ENCODE measurements around the gene LRRC43. TPM values are rescaled to one million over a fixed set of nuclear protein-coding genes. Genes with fewer than 3 reads are reported as not detected.

The LRRC43 gene, protein sequence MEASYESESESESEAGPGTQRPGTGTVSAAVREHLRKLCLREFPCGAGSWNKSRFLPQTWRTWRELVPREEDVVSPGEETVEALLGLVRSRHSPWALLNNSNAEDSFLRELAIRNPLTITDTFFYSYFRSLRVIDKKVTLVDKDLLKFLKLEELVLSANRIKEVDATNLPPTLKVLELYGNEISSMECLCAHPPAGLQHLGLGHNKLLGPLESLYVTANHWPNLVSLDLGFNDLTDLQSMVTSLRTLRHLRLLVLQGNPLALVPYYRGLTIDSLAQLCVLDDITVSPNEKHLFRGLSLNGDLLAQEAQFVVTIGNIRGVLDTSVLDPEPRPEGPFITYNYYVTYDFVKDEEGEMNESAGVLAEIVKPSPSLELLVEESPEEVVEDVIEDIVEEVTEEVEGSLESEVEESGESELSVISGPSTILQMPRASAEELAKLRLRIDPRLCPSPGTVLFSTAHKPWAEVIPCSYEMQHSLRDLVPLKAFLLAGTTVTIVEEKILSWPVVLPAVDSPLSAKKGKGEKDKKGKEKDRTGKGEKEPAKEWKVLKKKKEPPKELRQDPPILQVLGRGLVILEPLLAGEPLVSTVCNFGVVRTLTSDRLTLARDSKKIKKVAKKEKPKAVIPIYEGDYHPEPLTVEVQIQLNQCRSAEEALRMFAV
- polyA plus RNA-seq (2013) = 0.11 and 0.34 TPM in 2 replicates

DNA sequence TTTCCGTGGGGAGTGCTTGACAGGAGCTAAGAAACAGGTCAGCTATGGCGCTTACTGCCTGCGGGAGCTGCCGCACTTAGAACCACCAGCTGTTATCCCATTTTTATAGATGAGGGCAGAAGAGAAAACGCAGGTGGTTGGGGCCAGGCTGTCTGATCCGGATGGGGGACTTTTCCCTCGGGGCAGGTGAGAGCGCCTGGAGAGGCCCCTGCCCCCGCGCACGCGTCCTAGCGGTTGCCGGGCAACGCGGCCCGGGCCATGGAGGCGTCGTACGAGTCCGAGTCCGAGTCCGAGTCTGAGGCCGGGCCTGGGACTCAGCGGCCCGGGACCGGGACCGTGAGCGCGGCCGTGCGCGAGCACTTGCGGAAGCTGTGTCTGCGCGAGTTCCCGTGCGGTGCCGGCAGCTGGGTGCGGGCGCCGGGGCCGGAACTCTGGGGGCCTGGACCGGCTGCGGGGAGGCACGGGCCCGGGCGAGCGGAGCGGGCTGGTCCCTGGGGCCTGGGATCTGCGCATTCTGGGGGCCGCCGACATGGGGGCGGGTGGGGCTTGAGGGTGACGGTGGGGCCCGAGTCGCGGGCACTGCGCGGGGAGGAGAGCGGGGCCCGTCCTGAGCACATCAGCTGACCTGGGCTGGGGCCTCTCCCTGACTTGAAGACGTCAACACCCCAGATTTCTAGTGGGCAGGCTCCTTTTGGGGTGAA lies at the start of gene LRRC43:
LRRC43 (plus strand) TSS at position 237 of the 701 bp plus-strand sequence; CDS start at position 259, 22 bp downstream.
- Histone ChIP-seq H2BK5ac (ENCODE audit: low read depth, low read length, poor library complexity) (no peak within 1 kb of the TSS), H2BK12ac (ENCODE audit: low read length) (no peak within 1 kb of the TSS), H3K79me2 (ENCODE audit: control insufficient read depth, insufficient read depth, low read length, poor library complexity) (peaks cover 2% of the 10 kb centered on the region), H3K79me1 (ENCODE audit: low read length) (no peaks in the 10 kb centered on the region), H3K4me1 (ENCODE audit: control insufficient read depth in 1 of 2, insufficient read depth in 2 of 2, low read length in 2 of 2) (peaks cover 0 to 3% of the 10 kb centered on the region in 2 experiments), H4K12ac (ENCODE audit: low read depth, low read length) (no peak within 1 kb of the TSS), H3K14ac (ENCODE audit: low read length) (peak within 1 kb of the TSS; percentile 31), H3K23ac (ENCODE audit: low read length) (no peak within 1 kb of the TSS), H3K4me3 (ENCODE audit: low read depth, low read length) (peak within 1 kb of the TSS; percentile 74), H3K27ac (ENCODE audit: low read depth, low read length) (no peak within 1 kb of the TSS), H4K8ac (ENCODE audit: low read depth, low read length) (peak within 1 kb of the TSS; percentile 54), H2AFZ (ENCODE audit: insufficient read depth, low read length, poor library complexity) (peak within 1 kb of the TSS; percentile 83), H3K18ac (ENCODE audit: low read length) (peak within 1 kb of the TSS; percentile 27), H3K9ac (ENCODE audit: low read length) (no peak within 1 kb of the TSS), H2AK5ac (ENCODE audit: low read length) (no peak within 1 kb of the TSS), H3K9me3 (ENCODE audit: insufficient read depth, low read depth, low read length) (no peaks in the 10 kb centered on the region), H4K91ac (ENCODE audit: low read depth, low read length) (no peak within 1 kb of the TSS), H3K4ac (ENCODE audit: low read depth, low read length) (no peak within 1 kb of the TSS), H3K36me3 (ENCODE audit: control insufficient read depth in 1 of 2, insufficient read depth in 2 of 2, low read length in 2 of 2) (no peaks in the 10 kb centered on the region), H3K27me3 (ENCODE audit: insufficient read depth, low read length) (no peaks in the 10 kb centered on the region), H3K4me2 (ENCODE audit: low read length) (peak within 1 kb of the TSS; percentile 95), H2BK120ac (ENCODE audit: insufficient read depth, low read length, poor library complexity) (no peak within 1 kb of the TSS)
- DNase-seq = peak; percentile 90 to 95
- no CpG with 5 or more reads among the region's 63 CpGs for WGBS (ENCODE audit: extremely low coverage, insufficient coverage, insufficient read length)

DNA sequence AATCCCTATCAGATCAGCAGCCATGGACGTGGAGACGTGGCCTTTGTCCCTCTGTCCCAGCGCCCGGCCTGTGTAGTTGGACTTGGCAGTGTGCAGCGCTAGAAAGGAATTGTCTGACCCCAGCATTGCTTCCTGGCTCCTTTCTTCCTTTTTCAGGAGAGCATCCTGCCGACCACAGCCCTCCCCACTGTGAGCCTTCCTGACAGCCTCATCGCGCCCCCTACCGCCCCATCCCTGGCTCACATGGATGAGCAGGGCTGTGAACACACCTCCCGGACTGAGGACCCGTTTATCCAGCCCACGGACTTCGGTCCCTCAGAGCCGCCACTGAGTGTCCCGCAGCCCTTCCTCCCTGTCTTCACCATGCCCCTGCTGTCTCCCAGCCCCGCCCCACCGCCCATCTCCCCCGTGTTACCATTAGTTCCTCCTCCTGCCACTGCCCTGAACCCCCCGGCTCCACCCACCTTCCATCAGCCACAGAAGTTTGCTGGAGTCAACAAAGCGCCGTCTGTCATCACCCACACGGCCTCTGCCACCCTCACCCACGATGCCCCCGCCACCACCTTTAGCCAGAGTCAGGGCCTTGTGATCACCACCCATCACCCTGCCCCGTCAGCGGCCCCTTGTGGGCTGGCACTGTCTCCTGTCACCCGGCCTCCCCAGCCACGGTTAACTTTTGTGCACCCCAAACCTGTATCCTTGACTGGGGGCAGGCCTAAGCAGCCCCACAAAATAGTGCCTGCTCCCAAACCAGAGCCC lies 49.6 kb upstream of the LRRC43 start:
- H3K79me2 ChIP-seq (ENCODE audit: control insufficient read depth, insufficient read depth, low read length, poor library complexity) = no peaks in the 10 kb centered on the region
- no peak overlapping the region for H3K23ac ChIP-seq (ENCODE audit: low read length)
- no peak overlapping the region for H4K91ac ChIP-seq (ENCODE audit: low read depth, low read length)
- H3K4ac ChIP-seq (ENCODE audit: low read depth, low read length) = no peak overlapping the region
- no peaks in the 10 kb centered on the region for H3K27me3 ChIP-seq (ENCODE audit: insufficient read depth, low read length)
- H3K9ac ChIP-seq (ENCODE audit: low read length) = no peak overlapping the region
- no peaks in the 10 kb centered on the region for H3K79me1 ChIP-seq (ENCODE audit: low read length)
- no peak overlapping the region for H3K27ac ChIP-seq (ENCODE audit: low read depth, low read length)
- H4K8ac ChIP-seq (ENCODE audit: low read depth, low read length) = no peak overlapping the region
- H3K4me1 ChIP-seq (ENCODE audit: control insufficient read depth in 1 of 2, insufficient read depth in 2 of 2, low read length in 2 of 2) = no peaks in the 10 kb centered on the region
- H3K4me2 ChIP-seq (ENCODE audit: low read length) = no peak overlapping the region
- H4K12ac ChIP-seq (ENCODE audit: low read depth, low read length) = no peak overlapping the region
- no peak overlapping the region for H2AK5ac ChIP-seq (ENCODE audit: low read length)
- no peak for DNase-seq
- H2AFZ ChIP-seq (ENCODE audit: insufficient read depth, low read length, poor library complexity) = no peak overlapping the region
- WGBS (ENCODE audit: extremely low coverage, insufficient coverage, insufficient read length) = no CpG with 5 or more reads among the region's 28 CpGs
- H2BK12ac ChIP-seq (ENCODE audit: low read length) = no peak overlapping the region
- peaks cover 47 to 49% of the 10 kb centered on the region in 2 experiments for H3K36me3 ChIP-seq (ENCODE audit: control insufficient read depth in 1 of 2, insufficient read depth in 2 of 2, low read length in 2 of 2)
- H2BK5ac ChIP-seq (ENCODE audit: low read depth, low read length, poor library complexity) = no peak overlapping the region
- H3K18ac ChIP-seq (ENCODE audit: low read length) = no peak overlapping the region
- no peak overlapping the region for H3K14ac ChIP-seq (ENCODE audit: low read length)
- H3K4me3 ChIP-seq (ENCODE audit: low read depth, low read length) = no peak overlapping the region
- H2BK120ac ChIP-seq (ENCODE audit: insufficient read depth, low read length, poor library complexity) = no peak overlapping the region
- H3K9me3 ChIP-seq (ENCODE audit: insufficient read depth, low read depth, low read length) = peaks cover 3% of the 10 kb centered on the region

GRCh38 chr12:122135437-122136031 lies 47.4 kb upstream of the LRRC43 start:
- Histone ChIP-seq H3K9ac (ENCODE audit: low read length) (no peak overlapping the region), H2BK120ac (ENCODE audit: insufficient read depth, low read length, poor library complexity) (no peak overlapping the region), H3K27ac (ENCODE audit: low read depth, low read length) (no peak overlapping the region), H3K79me1 (ENCODE audit: low read length) (no peaks in the 10 kb centered on the region), H2AK5ac (ENCODE audit: low read length) (no peak overlapping the region), H3K4me1 (ENCODE audit: control insufficient read depth in 1 of 2, insufficient read depth in 2 of 2, low read length in 2 of 2) (no peaks in the 10 kb centered on the region), H4K91ac (ENCODE audit: low read depth, low read length) (no peak overlapping the region), H2BK12ac (ENCODE audit: low read length) (no peak overlapping the region), H2AFZ (ENCODE audit: insufficient read depth, low read length, poor library complexity) (no peak overlapping the region), H3K36me3 (ENCODE audit: control insufficient read depth in 1 of 2, insufficient read depth in 2 of 2, low read length in 2 of 2) (peaks cover 30 to 39% of the 10 kb centered on the region in 2 experiments), H3K4me3 (ENCODE audit: low read depth, low read length) (no peak overlapping the region), H3K14ac (ENCODE audit: low read length) (no peak overlapping the region), H3K27me3 (ENCODE audit: insufficient read depth, low read length) (no peaks in the 10 kb centered on the region), H2BK5ac (ENCODE audit: low read depth, low read length, poor library complexity) (no peak overlapping the region), H4K8ac (ENCODE audit: low read depth, low read length) (no peak overlapping the region), H3K4ac (ENCODE audit: low read depth, low read length) (no peak overlapping the region), H3K9me3 (ENCODE audit: insufficient read depth, low read depth, low read length) (peaks cover 3% of the 10 kb centered on the region), H4K12ac (ENCODE audit: low read depth, low read length) (no peak overlapping the region), H3K79me2 (ENCODE audit: control insufficient read depth, insufficient read depth, low read length, poor library complexity) (no peaks in the 10 kb centered on the region), H3K4me2 (ENCODE audit: low read length) (no peak overlapping the region), H3K23ac (ENCODE audit: low read length) (no peak overlapping the region), H3K18ac (ENCODE audit: low read length) (no peak overlapping the region)
- DNase-seq = no peak
- WGBS (ENCODE audit: extremely low coverage, insufficient coverage, insufficient read length) = no CpG with 5 or more reads among the region's 18 CpGs

DNA sequence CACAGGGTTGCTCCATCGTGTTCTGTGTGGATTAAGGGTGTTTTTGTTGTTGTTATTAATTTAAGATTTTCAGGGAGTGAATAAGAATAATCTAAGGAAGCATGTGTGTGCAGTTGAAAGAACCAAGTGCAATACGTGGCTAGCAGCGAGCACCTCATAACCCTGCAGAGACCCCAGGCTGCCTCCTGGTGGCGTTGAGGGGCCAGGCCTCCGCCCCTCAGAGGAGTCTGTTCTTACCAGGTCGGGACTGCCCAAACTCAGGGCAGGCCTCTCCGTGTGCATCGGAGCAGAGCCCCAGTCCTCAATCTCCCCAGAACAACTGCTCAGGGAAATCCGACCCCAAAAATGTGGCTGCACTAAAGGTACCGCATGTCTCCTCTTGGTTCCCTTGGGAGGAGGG lies 45.7 kb upstream of the LRRC43 start:
- H3K4me2 ChIP-seq (ENCODE audit: low read length) = no peak overlapping the region
- no peak overlapping the region for H4K8ac ChIP-seq (ENCODE audit: low read depth, low read length)
- no peak overlapping the region for H3K23ac ChIP-seq (ENCODE audit: low read length)
- H3K27ac ChIP-seq (ENCODE audit: low read depth, low read length) = no peak overlapping the region
- no peak for DNase-seq
- no peak overlapping the region for H2AK5ac ChIP-seq (ENCODE audit: low read length)
- no peaks in the 10 kb centered on the region for H3K79me1 ChIP-seq (ENCODE audit: low read length)
- H3K27me3 ChIP-seq (ENCODE audit: insufficient read depth, low read length) = no peaks in the 10 kb centered on the region
- no peak overlapping the region for H2BK12ac ChIP-seq (ENCODE audit: low read length)
- H3K79me2 ChIP-seq (ENCODE audit: control insufficient read depth, insufficient read depth, low read length, poor library complexity) = no peaks in the 10 kb centered on the region
- H2BK120ac ChIP-seq (ENCODE audit: insufficient read depth, low read length, poor library complexity) = no peak overlapping the region
- no peak overlapping the region for H3K14ac ChIP-seq (ENCODE audit: low read length)
- H2BK5ac ChIP-seq (ENCODE audit: low read depth, low read length, poor library complexity) = no peak overlapping the region
- no peaks in the 10 kb centered on the region for H3K4me1 ChIP-seq (ENCODE audit: control insufficient read depth in 1 of 2, insufficient read depth in 2 of 2, low read length in 2 of 2)
- H3K4me3 ChIP-seq (ENCODE audit: low read depth, low read length) = no peak overlapping the region
- no peak overlapping the region for H4K91ac ChIP-seq (ENCODE audit: low read depth, low read length)
- H3K9me3 ChIP-seq (ENCODE audit: insufficient read depth, low read depth, low read length) = peaks cover 11% of the 10 kb centered on the region
- no peak overlapping the region for H3K18ac ChIP-seq (ENCODE audit: low read length)
- peaks cover 41 to 49% of the 10 kb centered on the region in 2 experiments for H3K36me3 ChIP-seq (ENCODE audit: control insufficient read depth in 1 of 2, insufficient read depth in 2 of 2, low read length in 2 of 2)
- H2AFZ ChIP-seq (ENCODE audit: insufficient read depth, low read length, poor library complexity) = no peak overlapping the region
- no peak overlapping the region for H3K4ac ChIP-seq (ENCODE audit: low read depth, low read length)
- no peak overlapping the region for H4K12ac ChIP-seq (ENCODE audit: low read depth, low read length)
- H3K9ac ChIP-seq (ENCODE audit: low read length) = no peak overlapping the region
- WGBS (ENCODE audit: extremely low coverage, insufficient coverage, insufficient read length) = no CpG with 5 or more reads among the region's 10 CpGs
